Pancreas (tissue), 10 donors: ENCODE data around the gene BCL2L15. TPM values are rescaled to one million over a fixed set of nuclear protein-coding genes. Genes with fewer than 3 reads are reported as not detected.
A peak's percentile ranks its signal among the peaks of the same experiment; 100 is the strongest.

ENCODE experiments used
- ATAC-seq, 4 donors: fragments of 200-7000 bp; cut with Tn5 transposase; one replicate each; pipeline versions ENCODE4 v1.8.0 to v1.9.1; 2020; ENCODE audit warnings: mild to moderate bottlenecking in 4 of 4, moderate library complexity in 4 of 4
- DNase-seq, 6 donors: peaks; one replicate each; pipeline ENCODE4 v3.0.0-alpha.2; 2020
- FAIRE-seq: peaks from 2 replicates; lab custom pipeline; 2012; peaks lifted over from hg19 to GRCh38; lab: Jason Lieb, UNC
- H3K27ac ChIP-seq, 4 donors: fragments of 200-600 bp; sonication (generic); 1 replicate in 3 of 4; 2 replicates in 1 of 4; pipeline versions ENCODE4 v1.5.0 to v1.8.0; 2020
- H3K27me3 ChIP-seq, 4 donors: fragments of 200-600 bp; one replicate each; pipeline ENCODE4 v1.8.0; 2021
- H3K36me3 ChIP-seq, 3 donors: fragments of 200-600 bp; sonication (generic) in 1 of 3; one replicate each; pipeline versions ENCODE4 v1.5.0 to v1.8.0; 2020 to 2021
- H3K4me1 ChIP-seq, 3 donors: fragments of 200-600 bp; one replicate each; pipeline ENCODE4 v1.8.0; 2021
- H3K4me3 ChIP-seq, 4 donors: fragments of 200-600 bp; sonication (generic) in 2 of 4; one replicate each; pipeline versions ENCODE4 v1.5.0 to v1.8.0; 2020 to 2021
- H3K9me3 ChIP-seq, 4 donors: fragments of 200-600 bp; one replicate each; pipeline ENCODE4 v1.8.0; 2021
- WGBS, 2 donors: extraction: QIAGEN DNeasy Blood & Tissue Kit; methylation state at CpG; one replicate each; pipeline ENCODE4 v1.1.7; 2013; 5-methylcytosine and 5-hydroxymethylcytosine counted together
- intact Hi-C, 3 donors: fragments of 100-400 bp; cut with DNase I; formaldehyde crosslinking; loops; one replicate each; pipeline versions ENCODE4 v1.11.1 to v1.14.2; 2022
- polyA plus RNA-seq, 2 donors: library from polyadenylated mRNA; stranded (reverse); fragments of 200-250 nt; gene quantifications; one replicate each; pipeline ENCODE4 v1.2.3, GENCODE V29; 2013
- total RNA-seq, 6 donors: library from RNA; stranded (reverse); fragmentation: NEBNext Ultra II Directional in 4 of 6; extraction: Animal tissue kit (Norgen Biotek cat#: 25700) in 4 of 6; gene quantifications; one replicate each; pipeline versions ENCODE4 v1.2.1 to v1.2.4, GENCODE V29; 2021 to 2023
- TF ChIP-seq, protein P1 (sequence below), 4 donors: fragments of 200-600 bp; sonication (generic) in 3 of 4; IDR thresholded peaks; one replicate each; pipeline versions ENCODE4 v1.5.0 to v1.8.0; 2021; ENCODE audit warnings: antibody characterized with exemption in 4 of 4
- donor health status: healthy with polysubstance abuse.
- donor health status: DM: no; HTN: no; CAD: no; lungs with moderate emphysema.
- donor health status: DM: no; HTN: no; CAD: no.
- donor health status: control.
- donor health status: control.
- donor health status: Bipolar disorder and iron deficiency.
- donor health status: DM: yes; HTN: yes; CAD: no.
- donor health status: DM: no; HTN: no; CAD: no.
- donor health status: DM: no; HTN: no; CAD: no.
- donor health status: DM: yes; HTN: yes; CAD: no.

BCL2L15 gene
- total and polyA plus RNA-seq, 8 donors = 4.9 to 25.8 (median 15.1) TPM

- FAIRE-seq = no peak
- no peak overlapping the region for H3K4me3 ChIP-seq
- no peak for DNase-seq
- peaks cover 26 to 45% (median 39%) of the 10 kb centered on the region in 3 donors for H3K4me1 ChIP-seq
- H3K9me3 ChIP-seq = no peaks in the 10 kb centered on the region
- no peak overlapping the region for H3K27ac ChIP-seq
- H3K36me3 ChIP-seq = no peaks in the 10 kb centered on the region
- TF ChIP-seq, protein P1, sequence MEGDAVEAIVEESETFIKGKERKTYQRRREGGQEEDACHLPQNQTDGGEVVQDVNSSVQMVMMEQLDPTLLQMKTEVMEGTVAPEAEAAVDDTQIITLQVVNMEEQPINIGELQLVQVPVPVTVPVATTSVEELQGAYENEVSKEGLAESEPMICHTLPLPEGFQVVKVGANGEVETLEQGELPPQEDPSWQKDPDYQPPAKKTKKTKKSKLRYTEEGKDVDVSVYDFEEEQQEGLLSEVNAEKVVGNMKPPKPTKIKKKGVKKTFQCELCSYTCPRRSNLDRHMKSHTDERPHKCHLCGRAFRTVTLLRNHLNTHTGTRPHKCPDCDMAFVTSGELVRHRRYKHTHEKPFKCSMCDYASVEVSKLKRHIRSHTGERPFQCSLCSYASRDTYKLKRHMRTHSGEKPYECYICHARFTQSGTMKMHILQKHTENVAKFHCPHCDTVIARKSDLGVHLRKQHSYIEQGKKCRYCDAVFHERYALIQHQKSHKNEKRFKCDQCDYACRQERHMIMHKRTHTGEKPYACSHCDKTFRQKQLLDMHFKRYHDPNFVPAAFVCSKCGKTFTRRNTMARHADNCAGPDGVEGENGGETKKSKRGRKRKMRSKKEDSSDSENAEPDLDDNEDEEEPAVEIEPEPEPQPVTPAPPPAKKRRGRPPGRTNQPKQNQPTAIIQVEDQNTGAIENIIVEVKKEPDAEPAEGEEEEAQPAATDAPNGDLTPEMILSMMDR (IDR thresholded peaks at IDR 0.05) = no peak
- intact Hi-C loops = no loop called here
- 54 to 61% methylated on average over 5 of the region's 5 CpGs for WGBS, 2 donors
- H3K27me3 ChIP-seq = no peaks in the 10 kb centered on the region
- ATAC-seq = no peak
Measured at GRCh38 chr1:113934511-113935055, 47.2 kb upstream of the BCL2L15 start.

GRCh38 chr1:113934006-113934405 is 46.6 kb upstream of the BCL2L15 start:
- TF ChIP-seq, protein P1 (IDR thresholded peaks at IDR 0.05) = no peak
- Histone ChIP-seq H3K36me3 (no peaks in the 10 kb centered on the region), H3K9me3 (no peaks in the 10 kb centered on the region), H3K4me1 (peaks cover 26 to 43% (median 39%) of the 10 kb centered on the region in 3 donors), H3K4me3 (no peak overlapping the region), H3K27ac (no peak overlapping the region), H3K27me3 (no peaks in the 10 kb centered on the region)
- intact Hi-C loops = no loop called here
- FAIRE-seq (no peak), ATAC-seq (no peak), DNase-seq (no peak)

DNA sequence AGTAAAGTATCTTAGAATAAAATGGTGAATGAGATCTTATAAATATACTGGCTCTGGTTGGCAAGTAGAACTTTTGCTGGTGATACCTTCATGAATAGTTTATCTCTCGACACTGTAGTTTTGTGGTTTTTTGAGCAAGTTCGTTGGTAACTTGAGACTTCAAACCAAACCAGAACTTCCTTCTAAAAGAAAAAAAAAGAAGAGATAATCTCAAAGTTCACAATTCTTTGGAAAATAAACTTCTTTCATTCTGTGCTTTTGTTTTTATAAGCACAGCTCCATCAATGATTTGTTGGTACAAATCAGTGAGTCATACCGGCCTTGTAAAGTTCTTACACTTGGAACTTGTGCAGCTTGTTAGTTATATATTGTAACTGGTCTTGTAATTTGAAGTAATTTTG is 44.1 kb upstream of the BCL2L15 start:
- Histone ChIP-seq H3K27ac (peak overlapping the region in 2 of 4 donors; percentile 97), H3K9me3 (no peaks in the 10 kb centered on the region), H3K36me3 (no peaks in the 10 kb centered on the region), H3K4me3 (peak overlapping the region in 2 of 4 donors; percentile 83 to 91), H3K4me1 (peaks cover 31 to 47% (median 47%) of the 10 kb centered on the region in 3 donors), H3K27me3 (no peaks in the 10 kb centered on the region)
- FAIRE-seq (no peak), ATAC-seq (peak in 1 of 4 donors; percentile 9), DNase-seq (no peak)
- WGBS, 2 donors = 3 to 13% methylated on average over 3 of the region's 3 CpGs
- intact Hi-C loops = no loop called here
- TF ChIP-seq, protein P1 (IDR thresholded peaks at IDR 0.05) = no peak

DNA sequence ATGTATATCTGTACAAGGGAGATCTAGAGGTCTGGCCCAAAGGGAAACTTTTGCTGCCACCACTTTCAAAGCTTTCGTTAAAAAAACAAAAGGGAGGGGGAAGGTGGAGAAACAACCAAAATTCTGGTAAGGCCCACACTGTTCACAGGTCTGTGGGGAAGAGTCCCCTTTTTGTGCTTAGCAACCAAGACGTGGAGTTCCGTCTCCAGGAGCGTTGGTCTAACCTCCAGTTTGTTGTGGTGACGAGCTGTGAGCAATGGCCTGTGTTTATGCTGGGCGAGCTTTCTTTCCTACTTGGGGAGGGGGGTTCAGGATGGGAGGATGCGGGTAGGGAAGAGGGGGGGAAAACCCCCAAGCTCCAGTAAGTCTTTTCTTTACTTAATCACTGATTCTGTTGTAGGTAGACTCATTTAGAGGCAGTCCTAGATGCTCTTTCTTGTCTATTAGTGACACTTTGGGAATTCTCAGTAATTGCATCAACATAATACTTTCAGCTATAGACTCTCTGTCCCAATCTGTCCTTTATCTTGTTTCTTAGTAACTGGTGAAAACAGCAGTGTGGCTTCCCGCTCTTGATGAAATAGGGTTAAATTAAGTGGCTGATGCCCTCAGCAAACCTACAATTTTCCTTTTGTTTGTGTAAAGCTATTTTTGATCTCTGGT is 43.2 kb upstream of the BCL2L15 start:
- 0 to 4% methylated on average over 8 of the region's 8 CpGs for WGBS, 2 donors
- Histone ChIP-seq H3K4me1 (peaks cover 31 to 47% (median 47%) of the 10 kb centered on the region in 3 donors), H3K27me3 (no peaks in the 10 kb centered on the region), H3K4me3 (peak overlapping the region; percentile 76 to 91 (median 86)), H3K27ac (peak overlapping the region; percentile 62 to 97 (median 96)), H3K36me3 (no peaks in the 10 kb centered on the region), H3K9me3 (no peaks in the 10 kb centered on the region)
- ATAC-seq (peak; percentile 3 to 44 (median 8)), DNase-seq (peak in 3 of 6 donors; percentile 29 to 37 (median 29)), FAIRE-seq (no peak)
- TF ChIP-seq, protein P1 (IDR thresholded peaks at IDR 0.05) = no peak
- intact Hi-C loops = no loop called here
